Spleen (tissue), 3 donors: ENCODE measurements around the gene EVA1B.

Source experiments
- POLR2A ChIP-seq, 3 donors: fragments of 450-650 bp; IDR thresholded peaks; one replicate each; pipeline ENCODE4 v1.5.1; 2017; ENCODE audit warnings: antibody characterized with exemption in 3 of 3, mild to moderate bottlenecking in 1 of 3
- POLR2AphosphoS5 ChIP-seq, 3 donors: sonication (generic); formaldehyde crosslinking; IDR thresholded peaks; one replicate each; pipeline ENCODE4 v1.5.1; 2017; ENCODE audit warnings: antibody characterized with exemption in 3 of 3

DNA sequence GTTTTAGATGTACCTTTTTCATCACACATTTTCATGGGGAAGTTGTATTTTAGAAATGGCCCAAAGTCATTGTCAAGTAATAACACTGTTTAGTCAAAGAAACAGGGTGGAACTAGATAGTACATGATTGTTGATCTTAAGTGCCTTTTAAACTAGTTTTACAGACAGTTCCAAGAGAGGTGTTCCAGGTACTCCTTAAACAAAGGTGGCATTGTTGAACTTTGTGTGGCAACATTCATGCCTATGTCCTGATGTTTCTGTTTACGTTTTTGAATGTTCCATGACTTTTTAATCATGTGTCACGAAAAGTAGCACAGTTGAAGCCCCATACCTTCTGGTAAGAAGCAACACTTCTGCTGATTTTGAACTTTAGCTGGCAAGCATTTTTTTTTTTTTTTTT, 26.4 kb downstream of the EVA1B start:
- TF ChIP-seq POLR2A (IDR thresholded peaks at IDR 0.05) (no peak), POLR2AphosphoS5 (IDR thresholded peaks at IDR 0.05) (no peak)
